Activated CD4-positive, alpha-beta T cell treated with anti-CD3 and anti-CD28 coated beads, Interleukin-2, amount 10 ng/mL, durations not matched to agents 7 days and 5 days (primary cell): ENCODE results near the gene APOBEC3C. TPM values are rescaled to one million over a fixed set of nuclear protein-coding genes. Genes with fewer than 3 reads are reported as not detected.
A peak's percentile ranks its signal among the peaks of the same experiment; 100 is the strongest.
"Not testable (repeated sequence)": the region's sequence is repeated elsewhere in the genome, so short reads cannot be mapped to it uniquely, and the experiment has no call there.

Source experiments
- CTCF ChIA-PET: fragments of 350-600 bp; sonication (Branson Sonifier 250); formaldehyde crosslinking; loops from one replicate; lab custom pipeline; 2021; ENCODE audit warnings: antibody characterized with exemption; lab: Charles Lee
- POLR2A ChIA-PET: fragments of 350-600 bp; sonication (Branson Sonifier 250); formaldehyde crosslinking; loops from one replicate; lab custom pipeline; 2021; ENCODE audit warnings: antibody characterized with exemption; lab: Charles Lee
- DNase-seq: peaks from one replicate; pipeline ENCODE4 v3.0.0-alpha.2; 2020
- H3K27ac Mint-ChIP-seq: one replicate; pipeline ENCODE4 v1.8.0; 2021; ENCODE audit warnings: mild to moderate bottlenecking, moderate library complexity, mixed read lengths
- H3K27me3 Mint-ChIP-seq: one replicate; pipeline ENCODE4 v1.8.0; 2021; ENCODE audit warnings: mixed read lengths
- H3K36me3 Mint-ChIP-seq: one replicate; pipeline ENCODE4 v1.8.0; 2021; ENCODE audit warnings: low read depth, mixed read lengths
- H3K4me1 Mint-ChIP-seq: one replicate; pipeline ENCODE4 v1.8.0; 2021; ENCODE audit warnings: mixed read lengths
- H3K4me3 Mint-ChIP-seq: one replicate; pipeline ENCODE4 v1.8.0; 2021; ENCODE audit warnings: mild to moderate bottlenecking, moderate library complexity, mixed read lengths
- H3K9me3 Mint-ChIP-seq: one replicate; pipeline ENCODE4 v1.8.0; 2021; ENCODE audit warnings: mixed read lengths
- total RNA-seq, 2 experiments: library from RNA; stranded (reverse); gene quantifications; one replicate each; pipeline ENCODE4 v1.2.3, GENCODE V29; 2021

The APOBEC3C gene
- total RNA-seq, 2 experiments from 2014 or later = 111 to 144 TPM

- H3K27me3 Mint-ChIP-seq = no peaks in the 10 kb centered on the region
- H3K4me1 Mint-ChIP-seq = peaks cover 68% of the 10 kb centered on the region
- CTCF ChIA-PET = interaction anchor here (1.2 kb wide), 1 partner anchor 16 kb away, joined by 3 read pairs; no protein-coding TSS in a partner anchor
- peaks cover 13% of the 10 kb centered on the region for H3K9me3 Mint-ChIP-seq
- peak overlapping the region; percentile 50 for H3K27ac Mint-ChIP-seq
- no peak for DNase-seq
- H3K4me3 Mint-ChIP-seq = no peak overlapping the region
- peaks cover 12% of the 10 kb centered on the region for H3K36me3 Mint-ChIP-seq
- POLR2A ChIA-PET = no interaction called here
Measured at GRCh38 chr22:38987171-38987895, 26.7 kb upstream of the APOBEC3C start.

- Mint-ChIP-seq H3K27me3 (peaks cover 4% of the 10 kb centered on the region), H3K4me1 (peaks cover 64% of the 10 kb centered on the region), H3K27ac (peak overlapping the region; percentile 88), H3K9me3 (peaks cover 2% of the 10 kb centered on the region), H3K4me3 (no peak overlapping the region), H3K36me3 (peaks cover 4% of the 10 kb centered on the region)
- CTCF ChIA-PET = no interaction called here
- DNase-seq = peak; percentile 39
- POLR2A ChIA-PET = no interaction called here
Measured at GRCh38 chr22:38989466-38989865, 24.6 kb upstream of the APOBEC3C start.

GRCh38 chr22:38992871-38993371 is 21.1 kb upstream of the APOBEC3C start:
- H3K9me3 Mint-ChIP-seq, H3K36me3 Mint-ChIP-seq, POLR2A ChIA-PET, H3K4me3 Mint-ChIP-seq, DNase-seq, H3K27ac Mint-ChIP-seq: not testable (repeated sequence)
- peaks cover 34% of the 10 kb centered on the region for H3K4me1 Mint-ChIP-seq
- peaks cover 14% of the 10 kb centered on the region for H3K27me3 Mint-ChIP-seq
- CTCF ChIA-PET = interaction anchor here (0.9 kb wide), 1 partner anchor 11 kb away, joined by 4 read pairs; no protein-coding TSS in a partner anchor

GRCh38 chr22:38996105-38996504 is 18.0 kb upstream of the APOBEC3C start:
- ChIA-PET POLR2A (no interaction called here), CTCF (interaction anchor here (1.0 to 1.3 kb wide), 2 partner anchors 126 to 227 kb away, joined by 3 to 4 read pairs; no protein-coding TSS in a partner anchor)
- no peak for DNase-seq
- Mint-ChIP-seq H3K27ac (no peak overlapping the region), H3K9me3 (peaks cover 5% of the 10 kb centered on the region), H3K27me3 (peaks cover 21% of the 10 kb centered on the region), H3K4me1 (peaks cover 11% of the 10 kb centered on the region), H3K36me3 (no peaks in the 10 kb centered on the region), H3K4me3 (no peak overlapping the region)

- Mint-ChIP-seq H3K36me3 (no peaks in the 10 kb centered on the region), H3K27me3 (peaks cover 21% of the 10 kb centered on the region), H3K4me3 (no peak overlapping the region), H3K9me3 (peaks cover 5% of the 10 kb centered on the region), H3K4me1 (peaks cover 12% of the 10 kb centered on the region), H3K27ac (no peak overlapping the region)
- ChIA-PET CTCF (no interaction called here), POLR2A (no interaction called here)
- DNase-seq = no peak
Measured at GRCh38 chr22:38997518-38997917, 16.5 kb upstream of the APOBEC3C start.

GRCh38 chr22:39003165-39003638 is 10.9 kb upstream of the APOBEC3C start:
- ChIA-PET POLR2A (interaction anchor here (0.8 kb wide), 1 partner anchor 19 kb away, joined by 3 read pairs; no protein-coding TSS in a partner anchor), CTCF (interaction anchor here (0.5 to 7.0 kb wide), 24 partner anchors 10 to 1264 kb away, joined by 3 to 51 read pairs (median 4); partner anchors contain the start of genes APOBEC3B, APOBEC3C and CBX6)
- H3K4me1 Mint-ChIP-seq = peaks cover 14% of the 10 kb centered on the region
- H3K9me3 Mint-ChIP-seq = peaks cover 2% of the 10 kb centered on the region
- DNase-seq = peak; percentile 80
- peaks cover 6% of the 10 kb centered on the region for H3K27me3 Mint-ChIP-seq
- H3K27ac Mint-ChIP-seq = peak overlapping the region; percentile 41
- H3K36me3 Mint-ChIP-seq = no peaks in the 10 kb centered on the region
- no peak overlapping the region for H3K4me3 Mint-ChIP-seq

- Mint-ChIP-seq H3K4me1 (peaks cover 17% of the 10 kb centered on the region), H3K27ac (no peak overlapping the region), H3K36me3 (no peaks in the 10 kb centered on the region), H3K4me3 (no peak overlapping the region), H3K9me3 (no peaks in the 10 kb centered on the region), H3K27me3 (peaks cover 2% of the 10 kb centered on the region)
- POLR2A ChIA-PET = no interaction called here
- CTCF ChIA-PET = interaction anchor here (0.9 to 7.0 kb wide), 2 partner anchors 52 to 137 kb away, joined by 3 to 51 read pairs; partner anchors contain the start of gene CBX6
- no peak for DNase-seq
Measured at GRCh38 chr22:39007177-39007576, 6.9 kb upstream of the APOBEC3C start.

GRCh38 chr22:39008271-39008850 is 5.7 kb upstream of the APOBEC3C start:
- H3K4me3 Mint-ChIP-seq, H3K36me3 Mint-ChIP-seq, POLR2A ChIA-PET, H3K27ac Mint-ChIP-seq, H3K9me3 Mint-ChIP-seq, DNase-seq, H3K27me3 Mint-ChIP-seq: not testable (repeated sequence)
- CTCF ChIA-PET = interaction anchor here (0.6 to 7.0 kb wide), 2 partner anchors 138 to 1115 kb away, joined by 5 to 51 read pairs; partner anchors contain the start of gene CBX6
- peaks cover 15% of the 10 kb centered on the region for H3K4me1 Mint-ChIP-seq

GRCh38 chr22:39010946-39011345 is 3.1 kb upstream of the APOBEC3C start:
- Mint-ChIP-seq H3K36me3 (peaks cover 6% of the 10 kb centered on the region), H3K27me3 (no peaks in the 10 kb centered on the region), H3K27ac (peak overlapping the region; percentile 1), H3K9me3 (no peaks in the 10 kb centered on the region), H3K4me1 (peaks cover 31% of the 10 kb centered on the region), H3K4me3 (no peak overlapping the region)
- ChIA-PET CTCF (interaction anchor here (1.2 kb wide), 1 partner anchor 245 kb away, joined by 3 read pairs; no protein-coding TSS in a partner anchor), POLR2A (no interaction called here)
- DNase-seq = no peak

GRCh38 chr22:39012533-39013511 is 1.2 kb upstream of the APOBEC3C start:
- peaks cover 41% of the 10 kb centered on the region for H3K4me1 Mint-ChIP-seq
- DNase-seq = no peak
- no peaks in the 10 kb centered on the region for H3K27me3 Mint-ChIP-seq
- H3K27ac Mint-ChIP-seq = peak overlapping the region; percentile 82
- CTCF ChIA-PET = interaction anchor here (2.0 kb wide), 1 partner anchor 9 kb away, joined by 8 read pairs; no protein-coding TSS in a partner anchor
- H3K9me3 Mint-ChIP-seq = no peaks in the 10 kb centered on the region
- POLR2A ChIA-PET = no interaction called here
- H3K4me3 Mint-ChIP-seq = peak overlapping the region; percentile 24
- peaks cover 14% of the 10 kb centered on the region for H3K36me3 Mint-ChIP-seq

- Mint-ChIP-seq H3K4me3 (peak overlapping the region; percentile 98), H3K36me3 (peaks cover 17% of the 10 kb centered on the region), H3K4me1 (peaks cover 45% of the 10 kb centered on the region), H3K27ac (peak overlapping the region; percentile 97)
- H3K9me3 Mint-ChIP-seq, H3K27me3 Mint-ChIP-seq, POLR2A ChIA-PET, DNase-seq: not testable (repeated sequence)
- CTCF ChIA-PET = interaction anchor here (0.7 to 2.0 kb wide), 2 partner anchors 10 to 1004 kb away, joined by 3 to 8 read pairs; no protein-coding TSS in a partner anchor
Measured at GRCh38 chr22:39013561-39013941, 506 bp upstream of the APOBEC3C start.

GRCh38 chr22:39014723-39015121 is 665 bp downstream of the APOBEC3C start:
- peaks cover 50% of the 10 kb centered on the region for H3K4me1 Mint-ChIP-seq
- H3K9me3 Mint-ChIP-seq, POLR2A ChIA-PET: not testable (repeated sequence)

More at GRCh38 chr22:39014723-39015121, 665 bp downstream of the APOBEC3C start:
- CTCF ChIA-PET = interaction anchor here (1.0 to 2.1 kb wide), 3 partner anchors 11 to 145 kb away, joined by 4 to 11 read pairs (median 8); no protein-coding TSS in a partner anchor
- H3K27me3 Mint-ChIP-seq, DNase-seq: not testable (repeated sequence)
- Mint-ChIP-seq H3K27ac (peak overlapping the region; percentile 97), H3K36me3 (peaks cover 17% of the 10 kb centered on the region), H3K4me3 (peak overlapping the region; percentile 98)
